ENCODE measurements around the gene GAB2.
A peak's percentile ranks its signal among the peaks of the same experiment; 100 is the strongest.

GAB2 gene

DNA sequence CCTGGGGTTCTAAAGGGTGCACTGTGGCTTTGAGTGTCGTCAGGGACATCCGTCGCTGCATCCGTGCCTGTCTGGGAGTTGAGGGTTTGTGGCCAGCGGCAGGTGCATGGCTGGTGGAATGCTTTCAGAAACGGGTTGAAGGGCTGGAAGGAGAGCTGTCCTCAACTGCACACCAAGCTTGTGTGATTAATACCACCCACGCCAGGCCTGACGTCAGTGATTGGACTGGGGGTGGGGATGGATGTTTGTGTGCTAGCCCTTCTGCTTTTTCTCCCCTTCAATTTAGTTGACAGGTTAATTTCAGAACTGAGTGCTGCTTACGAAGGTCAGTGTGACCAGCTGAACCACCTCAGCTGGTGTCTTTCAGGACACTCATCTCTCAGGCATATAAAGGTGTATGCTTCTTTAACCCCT, 3.2 kb upstream of the GAB2 start:
- peak; percentile 58 to 76 for DNase-seq (ENCODE audit: low read depth in 2 of 2)
- H3K4me3 ChIP-seq (replicated peaks in 1 of 2; ENCODE audit: low read depth in 2 of 2, low read length in 2 of 2) = no peak overlapping the region

DNA sequence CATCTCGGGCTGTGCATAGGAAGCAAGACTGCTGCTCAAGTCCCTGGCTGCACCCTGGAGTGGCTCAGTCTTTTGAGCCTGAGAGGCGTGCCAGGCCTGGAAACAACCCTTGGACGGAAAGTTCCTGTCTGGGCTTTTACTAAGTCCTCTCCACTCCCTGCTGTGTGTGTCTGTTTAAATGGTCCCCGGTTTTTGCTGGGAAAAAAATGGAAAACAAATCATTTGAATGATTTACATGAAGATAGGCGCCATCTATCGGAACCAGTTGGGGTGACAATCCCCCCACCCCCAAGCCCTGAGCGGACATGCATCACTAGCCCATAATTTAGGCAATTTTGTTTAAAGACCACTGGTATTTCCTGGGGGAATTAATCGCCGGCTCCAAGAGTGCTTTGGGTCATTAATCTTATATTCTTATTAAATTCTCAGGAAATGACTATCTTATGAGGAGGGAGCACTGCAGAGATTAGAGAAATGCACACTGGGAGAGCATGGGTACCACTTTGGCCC, 2.7 kb upstream of the GAB2 start:
- peak; percentile 91 to 96 for DNase-seq (ENCODE audit: low read depth in 2 of 2)
- TF ChIP-seq, protein P1, sequence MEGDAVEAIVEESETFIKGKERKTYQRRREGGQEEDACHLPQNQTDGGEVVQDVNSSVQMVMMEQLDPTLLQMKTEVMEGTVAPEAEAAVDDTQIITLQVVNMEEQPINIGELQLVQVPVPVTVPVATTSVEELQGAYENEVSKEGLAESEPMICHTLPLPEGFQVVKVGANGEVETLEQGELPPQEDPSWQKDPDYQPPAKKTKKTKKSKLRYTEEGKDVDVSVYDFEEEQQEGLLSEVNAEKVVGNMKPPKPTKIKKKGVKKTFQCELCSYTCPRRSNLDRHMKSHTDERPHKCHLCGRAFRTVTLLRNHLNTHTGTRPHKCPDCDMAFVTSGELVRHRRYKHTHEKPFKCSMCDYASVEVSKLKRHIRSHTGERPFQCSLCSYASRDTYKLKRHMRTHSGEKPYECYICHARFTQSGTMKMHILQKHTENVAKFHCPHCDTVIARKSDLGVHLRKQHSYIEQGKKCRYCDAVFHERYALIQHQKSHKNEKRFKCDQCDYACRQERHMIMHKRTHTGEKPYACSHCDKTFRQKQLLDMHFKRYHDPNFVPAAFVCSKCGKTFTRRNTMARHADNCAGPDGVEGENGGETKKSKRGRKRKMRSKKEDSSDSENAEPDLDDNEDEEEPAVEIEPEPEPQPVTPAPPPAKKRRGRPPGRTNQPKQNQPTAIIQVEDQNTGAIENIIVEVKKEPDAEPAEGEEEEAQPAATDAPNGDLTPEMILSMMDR (IDR thresholded peaks at IDR 0.05; ENCODE audit: low read depth, low read length) = peak; percentile 70
- no peak overlapping the region for H3K4me3 ChIP-seq (replicated peaks in 1 of 2; ENCODE audit: low read depth in 2 of 2, low read length in 2 of 2)

More for the DNA sequence above, 3.2 kb upstream of the GAB2 start:
- TF ChIP-seq, protein P1 (IDR thresholded peaks at IDR 0.05; ENCODE audit: low read depth, low read length) = no peak

DNA sequence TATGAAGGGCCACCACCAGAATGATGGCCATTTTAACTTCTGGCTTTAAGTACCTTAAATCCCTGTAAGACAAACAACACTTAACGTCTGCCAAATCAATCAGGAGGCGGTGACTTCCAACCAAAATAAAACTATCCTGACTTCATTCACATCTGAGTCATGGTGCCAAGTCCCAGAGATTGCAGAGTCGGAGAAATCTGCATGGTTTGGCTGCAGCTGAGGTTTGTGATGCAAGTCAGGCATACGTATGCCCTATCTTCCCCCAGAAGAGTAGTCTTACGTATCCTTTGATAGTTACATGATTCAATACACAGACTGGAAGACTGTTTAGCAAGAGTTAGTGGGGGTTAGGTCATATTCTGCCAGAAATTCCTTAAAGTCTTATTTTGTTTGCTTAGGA, 1.7 kb upstream of the GAB2 start:
- H3K4me3 ChIP-seq (replicated peaks in 1 of 2; ENCODE audit: low read depth in 2 of 2, low read length in 2 of 2) = no peak overlapping the region
- peak; percentile 99 for DNase-seq (ENCODE audit: low read depth in 2 of 2)
- TF ChIP-seq, protein P1 (IDR thresholded peaks at IDR 0.05; ENCODE audit: low read depth, low read length) = no peak

DNA sequence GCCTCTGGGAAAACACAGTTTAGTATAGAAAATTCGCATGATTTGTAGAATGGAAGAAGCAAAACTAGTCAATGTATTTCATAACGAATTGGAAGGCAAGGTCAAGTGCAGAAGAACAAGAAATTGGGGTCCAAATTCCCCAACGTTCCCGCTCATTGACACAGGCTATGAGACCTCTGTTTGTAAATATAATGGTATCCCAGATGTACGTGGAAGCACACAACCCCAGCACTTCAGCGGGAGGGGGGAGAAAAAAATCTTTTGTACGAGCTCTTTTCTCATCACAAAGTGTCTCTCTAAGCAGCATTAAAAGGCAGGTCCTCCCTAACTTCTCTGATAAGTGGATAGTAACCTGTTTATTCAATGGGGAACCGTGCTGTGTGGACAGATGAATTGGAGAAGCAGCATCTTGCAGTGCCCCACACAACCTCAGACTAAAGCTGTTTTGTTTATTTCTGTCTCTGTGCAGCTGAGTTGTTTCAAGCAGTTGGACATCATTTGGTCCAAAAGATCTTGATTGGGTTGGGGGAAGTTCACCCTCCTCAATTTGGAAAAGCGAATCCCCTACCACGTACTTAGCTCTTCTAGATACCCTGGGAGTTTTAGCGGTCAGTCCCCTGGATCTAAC, 1.1 kb upstream of the GAB2 start:
- peak overlapping the region; percentile 61 to 64 for H3K4me3 ChIP-seq (replicated peaks in 1 of 2; ENCODE audit: low read depth in 2 of 2, low read length in 2 of 2)
- TF ChIP-seq, protein P1 (IDR thresholded peaks at IDR 0.05; ENCODE audit: low read depth, low read length) = no peak
- no peak for DNase-seq (ENCODE audit: low read depth in 2 of 2)

DNA sequence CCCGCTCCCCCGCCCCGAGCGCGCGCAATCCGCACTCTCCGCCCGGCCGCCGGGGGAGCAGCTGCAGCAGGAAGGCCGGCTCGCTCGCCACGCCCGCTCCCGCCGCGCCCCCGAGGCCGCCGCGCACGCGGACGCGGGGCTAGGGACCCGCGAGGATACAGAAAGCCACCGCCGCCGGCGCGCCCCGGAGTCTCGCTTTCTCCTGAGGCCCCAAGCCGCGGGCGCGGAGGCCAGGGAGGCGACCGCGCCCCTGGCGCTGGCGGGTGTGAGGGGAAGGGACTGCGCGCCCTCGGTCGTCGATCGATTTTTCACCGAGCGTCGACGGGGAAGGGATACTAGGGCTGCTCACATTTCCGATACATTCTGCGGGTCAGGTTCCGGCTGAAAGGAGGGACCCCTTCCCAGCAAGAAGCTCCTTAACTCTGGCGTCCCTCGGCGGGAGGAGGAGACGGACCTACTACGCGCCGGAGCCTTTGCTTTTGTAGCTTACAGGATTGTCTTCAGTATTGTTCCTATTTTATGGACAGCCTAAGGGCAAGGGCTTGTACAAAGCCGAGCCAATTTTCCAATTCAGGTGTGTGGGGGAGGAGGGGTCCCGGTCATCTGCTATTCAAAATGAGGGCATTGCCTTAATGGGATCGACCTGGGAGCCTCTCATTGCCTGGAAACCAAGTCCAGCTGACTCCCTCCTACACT, 416 bp upstream of the GAB2 start:
- TF ChIP-seq, protein P1 (IDR thresholded peaks at IDR 0.05; ENCODE audit: low read depth, low read length) = no peak
- H3K4me3 ChIP-seq (replicated peaks in 1 of 2; ENCODE audit: low read depth in 2 of 2, low read length in 2 of 2) = peak overlapping the region; percentile 61 to 64
- peak; percentile 70 to 87 for DNase-seq (ENCODE audit: low read depth in 2 of 2)

DNA sequence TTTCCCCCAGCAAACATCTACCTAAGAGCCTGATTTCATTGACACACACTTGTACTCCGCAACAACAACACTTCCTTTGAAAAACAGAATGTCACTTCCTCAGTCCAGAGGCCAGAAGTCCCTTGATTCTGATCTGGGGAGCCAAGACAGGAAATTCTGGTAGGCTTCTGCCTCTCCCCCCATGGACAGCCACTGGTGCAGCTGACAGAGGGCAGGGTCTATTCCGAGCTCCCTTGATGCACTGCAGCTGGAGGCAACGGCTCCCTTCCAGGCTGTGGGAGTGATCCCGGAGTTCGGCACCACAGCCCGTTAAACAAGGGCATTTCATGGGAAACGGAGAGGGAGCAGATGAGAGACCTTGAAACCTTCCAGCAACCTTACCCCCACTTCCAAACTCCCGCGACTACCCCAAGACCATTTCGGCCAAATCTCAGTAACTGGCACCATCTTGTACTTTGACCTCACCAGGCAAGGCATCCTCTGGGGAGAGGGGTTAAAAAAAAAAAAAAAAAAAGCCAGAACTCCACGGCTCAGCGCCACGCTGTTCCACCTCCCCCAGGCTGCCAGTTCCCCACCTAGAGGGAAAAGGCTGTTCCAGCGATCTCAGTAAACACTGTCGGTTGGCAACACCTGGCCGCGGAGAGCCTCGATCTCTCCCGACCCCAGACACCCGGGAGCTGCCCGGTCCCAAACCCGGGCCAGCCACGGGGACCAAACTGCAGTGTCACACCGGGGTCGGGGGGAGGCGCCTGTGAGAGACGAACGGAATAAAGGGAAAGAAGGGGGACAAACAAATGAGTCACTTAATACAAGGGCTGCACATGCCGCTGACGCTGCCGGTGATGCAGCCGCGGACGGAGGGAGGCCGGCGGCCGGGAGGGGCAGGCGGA, 1.1 kb downstream of the GAB2 start:
- H3K4me3 ChIP-seq (replicated peaks in 1 of 2; ENCODE audit: low read depth in 2 of 2, low read length in 2 of 2) = peak overlapping the region; percentile 64 to 70
- TF ChIP-seq, protein P1 (IDR thresholded peaks at IDR 0.05; ENCODE audit: low read depth, low read length) = peak; percentile 50
- peak; percentile 90 to 91 for DNase-seq (ENCODE audit: low read depth in 2 of 2)

Data from cardiac fibroblast (primary cell).